WERI-Rb-1 (cell line): ENCODE data around the gene TRIM63.

Experiments used
- DNase-seq: peaks from one replicate; pipeline ENCODE4 v3.0.0-alpha.2; 2020
- H3K27ac ChIP-seq: fragments of 250-450 bp; sonication (Bioruptor Pico); 2 replicates; pipeline ENCODE4 v1.5.1; 2020; ENCODE audit warnings: mild to moderate bottlenecking, moderate library complexity
- H3K27me3 ChIP-seq: fragments of 250-450 bp; sonication (Bioruptor Pico); 2 replicates; pipeline ENCODE4 v1.5.1; 2021; ENCODE audit warnings: mild to moderate bottlenecking, low read depth, moderate library complexity; ENCODE audit not compliant: insufficient read depth, severe bottlenecking
- H3K36me3 ChIP-seq: fragments of 250-450 bp; sonication (Bioruptor Pico); 2 replicates; pipeline ENCODE4 v1.5.1; 2020; ENCODE audit warnings: mild to moderate bottlenecking, moderate library complexity
- H3K4me3 ChIP-seq: 2 replicates; pipeline ENCODE4 v1.5.1; 2011; ENCODE audit warnings: low read depth, mild to moderate bottlenecking, control low read depth, low read length
- H3K9me3 ChIP-seq: fragments of 250-450 bp; sonication (Bioruptor Pico); 2 replicates; pipeline ENCODE4 v1.5.1; 2021; ENCODE audit warnings: mild to moderate bottlenecking, moderate library complexity; ENCODE audit not compliant: severe bottlenecking
- TF ChIP-seq, protein P1 (sequence below): IDR thresholded peaks from 2 replicates; pipeline ENCODE4 v1.5.1; 2011; ENCODE audit warnings: low read depth, mild to moderate bottlenecking, control low read depth, inconsistent platforms, low read length

TRIM63 gene

DNA sequence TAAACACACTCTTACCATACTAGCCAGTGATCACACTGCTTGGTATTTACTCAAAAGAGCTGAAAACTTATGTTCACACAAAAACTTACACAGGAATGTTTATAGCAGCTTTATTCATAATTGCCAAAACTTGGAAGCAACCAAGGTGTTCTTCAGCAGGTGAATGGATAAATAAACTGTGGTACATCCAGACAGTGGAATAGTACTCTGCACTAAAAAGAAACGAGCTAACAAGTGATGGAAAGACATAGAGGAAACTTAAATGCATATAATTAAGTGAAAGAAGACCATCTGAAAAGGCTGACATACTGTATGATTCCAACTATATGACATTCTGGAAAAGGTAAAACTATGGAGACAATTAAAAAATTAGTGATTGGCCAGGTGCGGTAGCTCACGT lies 23.5 kb upstream of the TRIM63 start:
- no peaks in the 10 kb centered on the region for H3K27me3 ChIP-seq
- H3K4me3 ChIP-seq: no peak overlapping the region
- H3K9me3 ChIP-seq: peaks cover 2% of the 10 kb centered on the region
- H3K36me3 ChIP-seq: no peaks in the 10 kb centered on the region
- H3K27ac ChIP-seq: no peak overlapping the region
- TF ChIP-seq, protein P1, sequence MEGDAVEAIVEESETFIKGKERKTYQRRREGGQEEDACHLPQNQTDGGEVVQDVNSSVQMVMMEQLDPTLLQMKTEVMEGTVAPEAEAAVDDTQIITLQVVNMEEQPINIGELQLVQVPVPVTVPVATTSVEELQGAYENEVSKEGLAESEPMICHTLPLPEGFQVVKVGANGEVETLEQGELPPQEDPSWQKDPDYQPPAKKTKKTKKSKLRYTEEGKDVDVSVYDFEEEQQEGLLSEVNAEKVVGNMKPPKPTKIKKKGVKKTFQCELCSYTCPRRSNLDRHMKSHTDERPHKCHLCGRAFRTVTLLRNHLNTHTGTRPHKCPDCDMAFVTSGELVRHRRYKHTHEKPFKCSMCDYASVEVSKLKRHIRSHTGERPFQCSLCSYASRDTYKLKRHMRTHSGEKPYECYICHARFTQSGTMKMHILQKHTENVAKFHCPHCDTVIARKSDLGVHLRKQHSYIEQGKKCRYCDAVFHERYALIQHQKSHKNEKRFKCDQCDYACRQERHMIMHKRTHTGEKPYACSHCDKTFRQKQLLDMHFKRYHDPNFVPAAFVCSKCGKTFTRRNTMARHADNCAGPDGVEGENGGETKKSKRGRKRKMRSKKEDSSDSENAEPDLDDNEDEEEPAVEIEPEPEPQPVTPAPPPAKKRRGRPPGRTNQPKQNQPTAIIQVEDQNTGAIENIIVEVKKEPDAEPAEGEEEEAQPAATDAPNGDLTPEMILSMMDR: no peak
- no peak for DNase-seq

GRCh38 chr1:26089125-26089524 lies 21.7 kb upstream of the TRIM63 start:
- peaks cover 2% of the 10 kb centered on the region for H3K9me3 ChIP-seq
- TF ChIP-seq, protein P1: no peak
- H3K27me3 ChIP-seq: no peaks in the 10 kb centered on the region
- no peak overlapping the region for H3K4me3 ChIP-seq
- DNase-seq: no peak
- H3K27ac ChIP-seq: no peak overlapping the region
- no peaks in the 10 kb centered on the region for H3K36me3 ChIP-seq

GRCh38 chr1:26084844-26085243 lies 17.4 kb upstream of the TRIM63 start:
- H3K27me3 ChIP-seq: no peaks in the 10 kb centered on the region
- H3K27ac ChIP-seq: no peak overlapping the region
- no peak overlapping the region for H3K4me3 ChIP-seq
- peaks cover 2% of the 10 kb centered on the region for H3K9me3 ChIP-seq
- TF ChIP-seq, protein P1: no peak
- H3K36me3 ChIP-seq: no peaks in the 10 kb centered on the region
- no peak for DNase-seq

DNA sequence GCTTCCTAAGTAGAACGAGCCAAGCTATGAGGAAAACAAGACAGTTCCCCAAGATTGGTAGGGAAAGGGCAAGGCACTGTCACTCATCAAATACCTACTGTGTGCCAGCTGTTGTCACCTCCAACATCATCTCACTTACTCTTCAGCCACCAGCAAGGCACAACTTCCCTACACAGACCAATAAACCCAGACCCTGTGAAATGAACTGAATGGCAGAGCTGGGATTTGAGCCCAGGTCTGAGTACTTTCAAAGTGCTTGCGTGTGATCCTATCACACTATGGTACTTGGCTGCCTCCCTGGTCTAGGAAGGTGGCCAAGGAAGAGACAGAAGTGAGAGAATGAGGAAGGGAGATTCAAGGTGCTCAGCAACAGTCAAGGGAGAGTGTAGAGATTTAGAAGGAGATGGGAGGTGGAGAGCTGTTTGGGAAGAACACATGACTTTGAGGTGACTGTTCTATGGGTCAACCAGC lies 16.7 kb upstream of the TRIM63 start:
- H3K4me3 ChIP-seq: no peak overlapping the region
- TF ChIP-seq, protein P1: no peak
- H3K36me3 ChIP-seq: no peaks in the 10 kb centered on the region
- no peaks in the 10 kb centered on the region for H3K9me3 ChIP-seq
- H3K27me3 ChIP-seq: no peaks in the 10 kb centered on the region
- H3K27ac ChIP-seq: no peak overlapping the region
- DNase-seq: no peak

- TF ChIP-seq, protein P1: no peak
- Histone ChIP-seq H3K36me3 (no peaks in the 10 kb centered on the region), H3K27ac (no peak overlapping the region), H3K9me3 (no peaks in the 10 kb centered on the region), H3K27me3 (no peaks in the 10 kb centered on the region), H3K4me3 (no peak overlapping the region)
- DNase-seq: no peak
Measured at GRCh38 chr1:26083208-26083607, 15.8 kb upstream of the TRIM63 start.

DNA sequence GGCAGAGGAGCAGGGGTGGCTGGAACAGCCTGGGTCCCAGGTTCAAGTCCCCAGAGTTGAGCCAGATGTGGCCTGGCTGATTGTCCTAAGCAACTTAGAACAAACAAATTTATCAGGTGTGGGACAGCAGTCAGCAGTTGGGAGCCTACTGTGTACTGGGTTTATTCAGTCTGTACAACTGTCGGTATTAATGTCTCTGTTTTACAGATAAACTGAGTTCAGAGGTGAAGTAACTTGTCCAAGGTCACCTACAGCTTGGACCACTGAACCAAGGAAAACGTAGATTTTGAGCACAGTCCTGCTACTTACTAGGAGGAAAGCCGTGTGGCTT lies 14.6 kb upstream of the TRIM63 start:
- TF ChIP-seq, protein P1: no peak
- no peak for DNase-seq

More for the DNA sequence above, 14.6 kb upstream of the TRIM63 start:
- no peak overlapping the region for H3K4me3 ChIP-seq
- H3K36me3 ChIP-seq: no peaks in the 10 kb centered on the region
- H3K27me3 ChIP-seq: no peaks in the 10 kb centered on the region
- H3K9me3 ChIP-seq: no peaks in the 10 kb centered on the region
- H3K27ac ChIP-seq: no peak overlapping the region
